ENCODE measurements around the gene PHAF1.

DNA sequence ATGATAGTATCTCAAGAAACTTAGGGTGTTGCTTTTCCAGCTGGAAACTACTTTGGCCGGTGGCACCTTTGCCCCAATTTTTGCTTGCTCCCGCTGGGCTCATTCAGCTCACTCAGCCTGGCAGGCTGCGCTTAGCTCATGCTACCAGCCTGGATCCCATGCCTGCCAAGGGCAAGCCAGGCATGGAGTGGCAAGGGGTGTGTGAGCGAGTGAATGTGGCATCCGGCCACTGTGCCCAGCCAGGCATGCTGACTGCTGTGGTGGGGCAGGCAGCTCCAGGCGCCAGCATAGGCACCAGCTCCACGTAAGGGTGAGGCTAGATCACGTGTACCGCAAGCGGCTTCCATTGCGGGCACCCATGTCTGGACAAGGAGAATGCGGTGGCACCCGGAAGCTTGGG, 31.6 kb downstream of the PHAF1 start:
- TF ChIP-seq POLR2A (IDR thresholded peaks at IDR 0.05; ENCODE audit: control extremely low read depth in 1 of 2, low read depth in 2 of 2, low read length in 2 of 2) (no peak), RAD21 (IDR thresholded peaks at IDR 0.05 in 1 of 2, conservative IDR thresholded peaks at IDR 0.05 in 1 of 2; ENCODE audit: low read depth in 2 of 2, low read length in 2 of 2) (no peak), SRF (IDR thresholded peaks at IDR 0.05; ENCODE audit: low read depth, low read length) (no peak), EP300 (IDR thresholded peaks at IDR 0.05; ENCODE audit: borderline replicate concordance in 1 of 2, low read depth in 2 of 2, low read length in 2 of 2) (no peak), GTF2F1 (IDR thresholded peaks at IDR 0.05; ENCODE audit: borderline replicate concordance, low read depth, low read length) (no peak)
- TF ChIP-seq, protein P1, sequence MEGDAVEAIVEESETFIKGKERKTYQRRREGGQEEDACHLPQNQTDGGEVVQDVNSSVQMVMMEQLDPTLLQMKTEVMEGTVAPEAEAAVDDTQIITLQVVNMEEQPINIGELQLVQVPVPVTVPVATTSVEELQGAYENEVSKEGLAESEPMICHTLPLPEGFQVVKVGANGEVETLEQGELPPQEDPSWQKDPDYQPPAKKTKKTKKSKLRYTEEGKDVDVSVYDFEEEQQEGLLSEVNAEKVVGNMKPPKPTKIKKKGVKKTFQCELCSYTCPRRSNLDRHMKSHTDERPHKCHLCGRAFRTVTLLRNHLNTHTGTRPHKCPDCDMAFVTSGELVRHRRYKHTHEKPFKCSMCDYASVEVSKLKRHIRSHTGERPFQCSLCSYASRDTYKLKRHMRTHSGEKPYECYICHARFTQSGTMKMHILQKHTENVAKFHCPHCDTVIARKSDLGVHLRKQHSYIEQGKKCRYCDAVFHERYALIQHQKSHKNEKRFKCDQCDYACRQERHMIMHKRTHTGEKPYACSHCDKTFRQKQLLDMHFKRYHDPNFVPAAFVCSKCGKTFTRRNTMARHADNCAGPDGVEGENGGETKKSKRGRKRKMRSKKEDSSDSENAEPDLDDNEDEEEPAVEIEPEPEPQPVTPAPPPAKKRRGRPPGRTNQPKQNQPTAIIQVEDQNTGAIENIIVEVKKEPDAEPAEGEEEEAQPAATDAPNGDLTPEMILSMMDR (IDR thresholded peaks at IDR 0.05; ENCODE audit: control extremely low read depth in 1 of 3, insufficient read depth in 1 of 3, low read depth in 1 of 3, low read length in 3 of 3), result no peak
- TF ChIP-seq, protein P2, sequence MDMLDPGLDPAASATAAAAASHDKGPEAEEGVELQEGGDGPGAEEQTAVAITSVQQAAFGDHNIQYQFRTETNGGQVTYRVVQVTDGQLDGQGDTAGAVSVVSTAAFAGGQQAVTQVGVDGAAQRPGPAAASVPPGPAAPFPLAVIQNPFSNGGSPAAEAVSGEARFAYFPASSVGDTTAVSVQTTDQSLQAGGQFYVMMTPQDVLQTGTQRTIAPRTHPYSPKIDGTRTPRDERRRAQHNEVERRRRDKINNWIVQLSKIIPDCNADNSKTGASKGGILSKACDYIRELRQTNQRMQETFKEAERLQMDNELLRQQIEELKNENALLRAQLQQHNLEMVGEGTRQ (IDR thresholded peaks at IDR 0.05; ENCODE audit: low read length), result no peak

Data from H1 (cell line).